Measurements from ENCODE around the gene DLG2. TPM values are rescaled to one million over a fixed set of nuclear protein-coding genes. Genes with fewer than 3 reads are reported as not detected.

DLG2 gene
- total and polyA plus RNA-seq, 9 of the 15 experiments (the other 6 are each of a cell fraction or from before 2014, with no cell fraction given) = 0.52 to 1.6 (median 0.95) TPM

- TF ChIP-seq THRB (CRISPR knock-in tag; conservative IDR thresholded peaks at IDR 0.05) (no peak), KLF6 (CRISPR knock-in tag; IDR thresholded peaks at IDR 0.05; ENCODE audit: borderline replicate concordance) (no peak), KAT8 (IDR thresholded peaks at IDR 0.05; ENCODE audit: low read depth) (no peak), BCLAF1 (IDR thresholded peaks at IDR 0.05; ENCODE audit: borderline replicate concordance in 1 of 2, control insufficient read depth in 1 of 2, low read depth in 2 of 2, low read length in 1 of 2) (no peak), ZNF354B (CRISPR knock-in tag; IDR thresholded peaks at IDR 0.05) (no peak), ZBTB7A (IDR thresholded peaks at IDR 0.05; ENCODE audit: borderline replicate concordance, control insufficient read depth, low read depth, low read length) (no peak), CCNT2 (IDR thresholded peaks at IDR 0.05; ENCODE audit: borderline replicate concordance, extremely low read depth, insufficient read length, low read depth, low read length) (peak; percentile 93), ZFPM2 (CRISPR knock-in tag; IDR thresholded peaks at IDR 0.05) (no peak), GATA2 (CRISPR knock-in tag; IDR thresholded peaks at IDR 0.05) (no peak), POU5F1 (IDR thresholded peaks at IDR 0.05; ENCODE audit: borderline replicate concordance, low read depth, low read length, partially characterized antibody) (no peak), ERF (CRISPR knock-in tag; IDR thresholded peaks at IDR 0.05) (0 out of 2 replicates have a peak, but pooled peaks have one; percentile 51), SRSF9 (IDR thresholded peaks at IDR 0.05; ENCODE audit: borderline replicate concordance, low read depth, low read length) (no peak), HNRNPLL (IDR thresholded peaks at IDR 0.05; ENCODE audit: low read depth, low read length, poor library complexity, severe bottlenecking) (peak; percentile 78), CREB5 (CRISPR knock-in tag; IDR thresholded peaks at IDR 0.05) (no peak), MYBL2 (IDR thresholded peaks at IDR 0.05; ENCODE audit: low read depth) (no peak), MYBL2 (CRISPR knock-in tag; IDR thresholded peaks at IDR 0.05; ENCODE audit: borderline replicate concordance) (no peak), ARNT (IDR thresholded peaks at IDR 0.05) (no peak), MXD1 (CRISPR knock-in tag; IDR thresholded peaks at IDR 0.05; ENCODE audit: borderline replicate concordance, poor library complexity, severe bottlenecking) (peak; percentile 28)
- TF ChIP-seq, protein P1, sequence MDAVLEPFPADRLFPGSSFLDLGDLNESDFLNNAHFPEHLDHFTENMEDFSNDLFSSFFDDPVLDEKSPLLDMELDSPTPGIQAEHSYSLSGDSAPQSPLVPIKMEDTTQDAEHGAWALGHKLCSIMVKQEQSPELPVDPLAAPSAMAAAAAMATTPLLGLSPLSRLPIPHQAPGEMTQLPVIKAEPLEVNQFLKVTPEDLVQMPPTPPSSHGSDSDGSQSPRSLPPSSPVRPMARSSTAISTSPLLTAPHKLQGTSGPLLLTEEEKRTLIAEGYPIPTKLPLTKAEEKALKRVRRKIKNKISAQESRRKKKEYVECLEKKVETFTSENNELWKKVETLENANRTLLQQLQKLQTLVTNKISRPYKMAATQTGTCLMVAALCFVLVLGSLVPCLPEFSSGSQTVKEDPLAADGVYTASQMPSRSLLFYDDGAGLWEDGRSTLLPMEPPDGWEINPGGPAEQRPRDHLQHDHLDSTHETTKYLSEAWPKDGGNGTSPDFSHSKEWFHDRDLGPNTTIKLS (IDR thresholded peaks at IDR 0.05; ENCODE audit: borderline replicate concordance, low read depth) = peak; percentile 78; the same call in 1 of the 2 replicates
Observed at GRCh38 chr11:85647604-85648299, 20.6 kb upstream of the DLG2 start, which contains the start of gene TMEM126A (continued).

All from K562 (cell line).